ENCODE measurements around the gene CEP112. TPM values are rescaled to one million over a fixed set of nuclear protein-coding genes. Genes with fewer than 3 reads are reported as not detected.

Gene CEP112
- total and polyA plus RNA-seq, 9 of the 15 experiments (the other 6 are each of a cell fraction or from before 2014, with no cell fraction given): 0.84 TPM; not detected in 8

- Histone ChIP-seq H3K9ac (ENCODE audit: insufficient read depth in 1 of 2, low read depth in 2 of 2, low read length in 2 of 2) (no peak overlapping the region), H3K79me2 (ENCODE audit: control insufficient read depth, insufficient read depth, low read length) (no peaks in the 10 kb centered on the region), H3K4me1 (replicated peaks in 1 of 2; ENCODE audit: control insufficient read depth in 2 of 2, insufficient read depth in 2 of 2, low read length in 2 of 2) (no peaks in the 10 kb centered on the region), H3K9me3 (replicated peaks; ENCODE audit: control insufficient read depth, insufficient read depth, low read depth, low read length) (no peaks in the 10 kb centered on the region), H3K27ac (ENCODE audit: extremely low read depth, low read depth, low read length) (no peak overlapping the region), H2AFZ (ENCODE audit: low read depth, low read length) (no peak overlapping the region), H3K4me2 (ENCODE audit: insufficient read depth, low read length) (no peak overlapping the region), H4K20me1 (replicated peaks; ENCODE audit: control insufficient read depth, insufficient read depth, low read length) (no peaks in the 10 kb centered on the region), H3K4me3 (no peak overlapping the region), H3K9me1 (ENCODE audit: control insufficient read depth, insufficient read depth, low read length) (no peaks in the 10 kb centered on the region), H3K27me3 (ENCODE audit: control insufficient read depth in 2 of 2, insufficient read depth in 2 of 2, low read length in 2 of 2) (no peaks in the 10 kb centered on the region), H3K36me3 (ENCODE audit: control insufficient read depth, insufficient read depth, low read length) (no peaks in the 10 kb centered on the region)
- DNase-seq (ENCODE audit: extremely low read depth in 1 of 4, low spot score in 3 of 4) (no peak), ATAC-seq (no peak), FAIRE-seq (no peak)
- TF ChIP-seq ZFP1 (CRISPR knock-in tag; IDR thresholded peaks at IDR 0.05) (no peak), MXI1 (IDR thresholded peaks at IDR 0.05; ENCODE audit: low read depth, low read length) (no peak), ZNF311 (CRISPR knock-in tag; IDR thresholded peaks at IDR 0.05) (no peak), FOXO4 (CRISPR knock-in tag; IDR thresholded peaks at IDR 0.05) (no peak), REST (IDR thresholded peaks at IDR 0.05; ENCODE audit: borderline replicate concordance) (no peak), REST (CRISPR knock-in tag; IDR thresholded peaks at IDR 0.05; ENCODE audit: low read depth) (no peak), YY1 (IDR thresholded peaks at IDR 0.05; ENCODE audit: borderline replicate concordance in 1 of 3, control insufficient read depth in 1 of 3, extremely low read depth in 1 of 3, insufficient read depth in 3 of 3, insufficient read length in 1 of 3, insufficient replicate concordance in 2 of 3, low read depth in 1 of 3, low read length in 2 of 3) (no peak), CHD2 (IDR thresholded peaks at IDR 0.05; ENCODE audit: low read depth, low read length) (no peak), CCAR2 (IDR thresholded peaks at IDR 0.05; ENCODE audit: low read depth, low read length) (no peak), ETV5 (CRISPR knock-in tag; IDR thresholded peaks at IDR 0.05; ENCODE audit: low read depth) (no peak), DNMT1 (IDR thresholded peaks at IDR 0.05) (no peak)
- in situ Hi-C loops (cut with MboI) (no loop called here), intact Hi-C loops (cut with micrococcal nuclease) (no loop called here)
- 0% methylated on average over 5 of the region's 5 CpGs for WGBS (ENCODE audit: insufficient coverage, low coverage, missing lambda C conversion rate)
- ChIA-PET CTCF (ENCODE audit: low intra/inter-chr PET ratio) (no interaction called here), POLR2A (no interaction called here)
- no TSS peak for BruUV-seq (replicated peaks)
Measured at GRCh38 chr17:65892912-65893377, 299.0 kb downstream of the CEP112 start.
